ENCODE results near the gene CD99. TPM values are rescaled to one million over a fixed set of nuclear protein-coding genes. Genes with fewer than 3 reads are reported as not detected.
A peak's percentile ranks its signal among the peaks of the same experiment; 100 is the strongest.

Gene CD99
- total and polyA plus RNA-seq, 4 donors = 118 to 266 (median 189) TPM

- Histone ChIP-seq H3K27me3 (ENCODE audit: control insufficient read depth in 3 of 3, insufficient read depth in 3 of 3, low read length in 2 of 3) (peaks cover 0 to 21% (median 3%) of the 10 kb centered on the region in 3 donors), H3K9ac (ENCODE audit: insufficient read depth in 1 of 2, low read length in 2 of 2) (no peak overlapping the region), H3K9me3 (ENCODE audit: control insufficient read depth in 4 of 4, insufficient read depth in 3 of 4, low read length in 3 of 4) (peaks cover 0 to 1% (median 0%) of the 10 kb centered on the region in 4 donors), H3K4me1 (ENCODE audit: control insufficient read depth in 5 of 5, insufficient read depth in 5 of 5, low read length in 5 of 5) (peaks cover 0 to 6% (median 0%) of the 10 kb centered on the region in 5 donors), H3K4me3 (no peak overlapping the region), H3K36me3 (ENCODE audit: control insufficient read depth in 4 of 4, insufficient read depth in 4 of 4, low read length in 4 of 4) (no peaks in the 10 kb centered on the region), H3K27ac (ENCODE audit: low read depth in 1 of 2, low read length in 1 of 2) (no peak overlapping the region)
- 87 to 91% methylated on average over 7 of the region's 7 CpGs for WGBS, 2 donors
- no peak for TF ChIP-seq CTCF (IDR thresholded peaks at IDR 0.05; ENCODE audit: control extremely low read depth, extremely low read depth)
- DNase-seq = no peak
- ATAC-seq (ENCODE audit: insufficient read depth, low FRiP score) = no peak
These were observed 14.1 kb upstream of the CD99 start for GRCh38 chrX:2676794-2677675.

- 82 to 83% methylated on average over 10 of the region's 10 CpGs for WGBS, 2 donors
- no peak overlapping the region for H3K27ac ChIP-seq (ENCODE audit: low read depth in 1 of 2, low read length in 1 of 2)
- H3K4me3 ChIP-seq = no peak overlapping the region
- H3K27me3 ChIP-seq (ENCODE audit: control insufficient read depth in 3 of 3, insufficient read depth in 3 of 3, low read length in 2 of 3) = peaks cover 0 to 25% (median 3%) of the 10 kb centered on the region in 3 donors
- H3K9me3 ChIP-seq (ENCODE audit: control insufficient read depth in 4 of 4, insufficient read depth in 3 of 4, low read length in 3 of 4) = peaks cover 0 to 1% (median 0%) of the 10 kb centered on the region in 4 donors
- ATAC-seq (ENCODE audit: insufficient read depth, low FRiP score) (peak; percentile 91), DNase-seq (peak; percentile 48 to 66 (median 51))
- TF ChIP-seq CTCF (IDR thresholded peaks at IDR 0.05; ENCODE audit: control extremely low read depth, extremely low read depth) = no peak
- H3K4me1 ChIP-seq (ENCODE audit: control insufficient read depth in 5 of 5, insufficient read depth in 5 of 5, low read length in 5 of 5) = peaks cover 0 to 6% (median 0%) of the 10 kb centered on the region in 5 donors
- no peaks in the 10 kb centered on the region for H3K36me3 ChIP-seq (ENCODE audit: control insufficient read depth in 4 of 4, insufficient read depth in 4 of 4, low read length in 4 of 4)
- H3K9ac ChIP-seq (ENCODE audit: insufficient read depth in 1 of 2, low read length in 2 of 2) = no peak overlapping the region
These were observed 13.3 kb upstream of the CD99 start for GRCh38 chrX:2677764-2678163.

- 73 to 75% methylated on average over 5 of the region's 5 CpGs for WGBS, 2 donors
- no peak for DNase-seq
- Histone ChIP-seq H3K9me3 (ENCODE audit: control insufficient read depth in 4 of 4, insufficient read depth in 3 of 4, low read length in 3 of 4) (no peaks in the 10 kb centered on the region), H3K36me3 (ENCODE audit: control insufficient read depth in 4 of 4, insufficient read depth in 4 of 4, low read length in 4 of 4) (no peaks in the 10 kb centered on the region), H3K27me3 (ENCODE audit: control insufficient read depth in 3 of 3, insufficient read depth in 3 of 3, low read length in 2 of 3) (peaks cover 0 to 25% (median 3%) of the 10 kb centered on the region in 3 donors), H3K4me1 (ENCODE audit: control insufficient read depth in 5 of 5, insufficient read depth in 5 of 5, low read length in 5 of 5) (peaks cover 0 to 6% (median 0%) of the 10 kb centered on the region in 5 donors), H3K27ac (ENCODE audit: low read depth in 1 of 2, low read length in 1 of 2) (no peak overlapping the region), H3K9ac (ENCODE audit: insufficient read depth in 1 of 2, low read length in 2 of 2) (no peak overlapping the region), H3K4me3 (no peak overlapping the region)
- TF ChIP-seq CTCF (IDR thresholded peaks at IDR 0.05; ENCODE audit: control extremely low read depth, extremely low read depth) = no peak
- no peak for ATAC-seq (ENCODE audit: insufficient read depth, low FRiP score)
These were observed 12.5 kb upstream of the CD99 start for GRCh38 chrX:2678583-2678982.

Data from lung (tissue), 12 donors.